Activated CD4-positive, alpha-beta T cell treated with anti-CD3 and anti-CD28 coated beads, Interleukin-2, amount 50 U/mL, for 24 hours (primary cell): Measurements from ENCODE around the gene C8A.

Experiments
- DNase-seq, 2 donors: peaks; one replicate each; pipeline ENCODE4 v3.0.0-alpha.2; 2020; ENCODE audit warnings: low read depth in 1 of 2, low spot score in 1 of 2

C8A gene

DNA sequence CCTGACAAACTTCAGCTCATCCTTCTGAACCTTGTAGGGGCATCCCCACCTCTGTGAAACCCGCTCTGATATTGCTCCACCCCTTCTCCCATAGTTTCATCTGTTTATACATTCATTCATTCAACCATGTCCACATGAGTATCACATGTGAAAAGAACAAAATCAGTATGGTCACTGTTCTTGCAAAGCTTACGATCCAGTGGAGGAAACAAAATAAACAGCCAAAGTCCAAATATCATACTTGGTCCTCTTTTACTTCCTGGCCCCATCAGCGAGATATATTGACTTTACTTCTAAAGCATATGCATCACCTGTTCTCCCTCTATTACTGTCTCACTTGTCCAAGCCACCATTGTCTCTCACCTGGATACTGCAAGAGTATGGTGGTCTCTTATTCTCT is 35.6 kb downstream of the C8A start:
- DNase-seq, result no peak

DNA sequence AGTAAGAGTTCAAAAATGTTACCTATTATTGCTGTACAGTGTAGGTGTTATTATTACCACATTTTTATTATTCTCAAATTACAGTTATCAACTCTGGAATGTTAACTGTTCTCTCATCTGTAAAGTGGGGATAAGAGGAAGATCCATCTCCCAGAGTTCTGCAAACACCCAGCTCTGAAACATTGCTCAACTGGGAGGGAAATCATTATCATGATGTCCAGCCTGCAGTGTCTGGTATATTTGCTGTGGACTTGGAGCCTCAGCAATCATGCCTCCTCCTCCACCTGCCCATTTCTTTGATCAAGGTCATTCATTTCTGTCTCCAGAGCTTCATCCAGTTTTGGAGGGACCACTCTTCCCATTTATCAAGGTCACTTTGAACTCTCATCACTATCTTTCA is 39.4 kb downstream of the C8A start:
- no peak for DNase-seq

DNA sequence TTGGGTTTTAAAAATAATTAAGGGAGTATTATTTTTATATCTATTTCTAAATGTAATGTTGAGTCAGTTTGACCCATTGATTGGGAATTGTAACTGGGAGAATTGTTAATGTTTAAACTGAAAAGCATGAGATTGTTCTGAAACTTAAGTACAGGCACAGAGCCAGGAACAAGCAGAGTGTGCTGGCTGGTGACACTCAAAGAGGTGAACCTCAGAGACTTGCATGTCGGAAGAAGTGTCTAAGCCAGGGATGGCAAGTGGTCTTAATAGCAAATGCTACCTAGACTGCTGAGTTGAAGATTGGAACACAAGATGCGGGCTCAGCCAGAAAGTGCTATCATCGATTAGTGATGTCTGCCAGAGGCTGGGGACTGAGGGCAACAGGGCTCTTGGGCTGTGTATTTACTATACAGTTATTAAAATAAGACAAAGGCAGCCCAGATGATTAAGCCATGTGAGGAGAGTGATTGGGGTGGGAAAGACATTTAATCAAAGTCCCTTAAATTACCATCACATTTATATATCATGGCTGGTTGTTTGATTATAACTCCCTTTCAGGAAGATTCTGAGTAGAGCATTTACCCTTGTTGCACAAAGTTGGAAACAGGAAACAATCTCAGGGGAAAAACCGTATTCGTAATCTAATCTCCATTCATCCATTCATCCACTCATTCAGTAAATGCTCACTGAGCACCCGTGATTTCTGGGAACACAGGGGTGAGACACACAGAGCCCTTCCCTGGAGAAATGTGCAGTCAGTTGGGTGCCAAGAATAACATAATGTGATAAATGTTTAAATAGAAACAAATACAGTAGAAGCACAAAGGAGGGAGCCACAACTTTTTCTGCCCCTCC is 42.8 kb downstream of the C8A start:
- no peak for DNase-seq

DNA sequence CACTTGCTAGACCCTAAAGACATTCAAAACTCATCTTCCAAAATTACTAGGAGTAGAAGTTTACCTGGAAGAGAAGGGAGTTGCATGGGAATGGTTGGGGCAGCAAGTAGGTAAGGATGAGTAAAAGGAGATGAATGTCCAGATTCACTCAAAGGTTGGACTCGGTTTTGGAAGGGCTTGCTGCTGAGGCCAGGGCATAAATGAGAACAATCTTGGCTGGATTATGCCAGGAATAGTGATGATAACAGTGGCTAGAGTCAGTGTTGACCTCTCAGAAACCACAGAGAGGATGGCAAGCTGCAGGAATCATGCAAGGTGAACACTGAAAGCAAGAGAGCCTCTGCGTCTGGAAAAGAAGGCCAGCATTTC is 43.4 kb downstream of the C8A start:
- no peak for DNase-seq

DNA sequence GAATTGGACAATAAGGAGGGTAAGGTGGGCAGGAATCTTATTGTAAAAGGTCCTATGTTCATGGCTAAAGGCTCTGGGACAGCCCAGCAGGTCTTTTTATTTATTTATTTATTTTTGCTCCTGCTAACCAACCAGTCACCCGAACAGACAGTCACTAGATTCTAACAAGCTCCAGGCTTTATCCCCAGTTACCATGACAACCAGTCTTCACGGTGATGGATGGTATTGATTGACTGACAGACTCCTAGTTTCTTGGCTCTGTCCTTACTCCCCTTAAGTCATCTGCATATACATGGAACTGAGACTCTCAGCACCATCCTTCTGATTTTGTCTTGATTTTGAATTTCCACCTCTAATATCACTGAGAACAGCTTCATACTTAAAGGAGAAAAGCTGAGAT is 44.3 kb downstream of the C8A start:
- DNase-seq, result no peak

- DNase-seq, result no peak
Observed at GRCh38 chr1:56901716-56902115, 47.1 kb downstream of the C8A start.

- no peak for DNase-seq
Observed at GRCh38 chr1:56903778-56904177, 49.2 kb downstream of the C8A start.

GRCh38 chr1:56904663-56905397 is 50.2 kb downstream of the C8A start:
- DNase-seq, result no peak

- DNase-seq, result no peak
Observed at GRCh38 chr1:56905667-56906066, 51.1 kb downstream of the C8A start.

- DNase-seq, result no peak
Observed at GRCh38 chr1:56908619-56909221, 54.1 kb downstream of the C8A start.

DNA sequence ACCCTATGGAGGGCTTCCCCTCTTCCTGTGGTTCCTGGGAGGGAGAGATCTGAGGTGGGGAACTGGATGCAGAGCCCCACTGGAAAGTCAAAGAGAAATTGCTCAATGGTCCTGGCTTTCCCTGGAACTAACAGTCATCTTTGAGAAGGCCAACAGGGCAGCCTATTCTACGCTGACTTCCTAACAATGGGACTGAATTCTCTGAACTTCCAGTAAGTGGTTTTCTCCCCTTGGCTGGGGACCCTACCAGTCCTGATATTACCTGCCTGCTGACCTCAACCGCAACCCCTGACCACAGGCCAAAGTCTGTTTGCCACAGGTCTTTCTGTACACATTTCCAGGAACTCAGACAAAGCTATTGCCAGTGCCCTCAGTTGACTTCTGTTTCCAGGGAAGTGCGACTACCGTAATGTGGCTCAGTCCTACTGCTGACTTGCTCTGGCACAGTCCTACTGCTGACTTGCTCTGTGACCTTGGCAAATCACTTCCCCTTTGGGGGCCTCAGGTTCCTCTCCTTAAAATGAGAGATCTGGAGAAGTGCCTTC is 55.9 kb downstream of the C8A start:
- DNase-seq, result no peak

- DNase-seq, result no peak
Observed at GRCh38 chr1:56911098-56911938, 56.7 kb downstream of the C8A start.

GRCh38 chr1:56912325-56912724 is 57.7 kb downstream of the C8A start:
- DNase-seq, result no peak

GRCh38 chr1:56915960-56916359 is 61.4 kb downstream of the C8A start:
- no peak for DNase-seq

DNA sequence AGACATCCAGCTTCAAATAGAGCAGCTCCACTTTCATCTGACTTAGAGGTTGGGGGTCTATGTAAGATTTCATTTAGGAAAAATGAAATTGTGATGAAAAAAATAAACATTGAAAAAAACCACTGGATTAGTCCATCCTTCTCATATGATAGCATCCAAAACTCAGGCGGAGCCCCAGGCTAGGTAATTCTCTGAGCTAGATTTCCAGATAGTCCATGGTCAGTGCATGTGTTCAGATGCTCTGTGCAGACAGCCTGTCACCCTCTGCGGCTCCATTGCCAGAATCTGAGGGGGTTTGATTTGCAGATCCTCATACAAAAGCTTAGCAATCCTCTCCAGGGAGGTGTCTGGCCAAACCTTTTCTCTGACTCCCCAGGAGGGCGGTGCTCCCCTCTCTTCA is 62.0 kb downstream of the C8A start:
- no peak for DNase-seq

GRCh38 chr1:56917356-56917755 is 62.8 kb downstream of the C8A start:
- no peak for DNase-seq

DNA sequence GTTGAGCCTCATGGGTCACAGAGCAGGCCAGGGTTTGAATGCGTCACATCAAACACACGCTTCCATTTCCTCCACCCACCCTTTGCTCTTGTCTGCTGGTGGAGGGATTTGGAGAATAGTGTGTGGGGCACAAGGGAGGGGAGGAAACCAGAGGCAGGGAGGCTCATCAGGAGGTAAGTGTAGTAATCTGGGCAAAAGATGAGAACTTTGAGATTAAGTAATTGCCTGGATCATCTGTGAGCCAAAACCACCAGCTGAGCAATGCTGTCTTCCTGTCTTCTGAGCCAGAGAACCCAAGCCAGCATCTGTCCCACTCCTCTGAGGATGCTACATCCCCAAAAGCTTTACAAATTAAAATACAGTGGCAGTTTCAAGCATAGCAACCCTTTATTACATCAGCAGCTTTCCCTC is 66.0 kb downstream of the C8A start:
- no peak for DNase-seq

- DNase-seq, result no peak
Observed at GRCh38 chr1:56921479-56921878, 66.9 kb downstream of the C8A start.

GRCh38 chr1:56922070-56922469 is 67.5 kb downstream of the C8A start:
- no peak for DNase-seq

DNA sequence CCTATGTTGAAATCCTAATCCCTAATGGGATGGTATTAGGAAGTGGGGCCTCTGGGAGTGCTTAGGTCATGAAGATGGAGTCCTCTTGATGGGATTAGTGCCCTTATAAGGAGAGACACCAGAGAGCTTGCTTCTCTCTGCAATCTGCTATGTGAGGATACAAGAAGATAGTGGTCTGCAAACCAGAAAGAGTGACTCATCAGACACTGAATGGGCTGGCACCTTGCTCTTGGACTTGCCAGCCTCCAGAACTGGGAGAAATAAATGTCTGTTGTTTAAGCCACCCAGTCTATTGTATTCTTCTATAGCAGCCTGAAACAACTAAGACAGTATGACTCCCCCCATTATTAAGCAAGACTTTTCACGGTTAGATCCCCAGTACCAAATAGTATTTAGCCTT is 67.9 kb downstream of the C8A start:
- no peak for DNase-seq

- DNase-seq, result no peak
Observed at GRCh38 chr1:56923201-56923600, 68.6 kb downstream of the C8A start.
